Stimulated activated CD4-positive, alpha-beta T cell treated with anti-CD3 and anti-CD28 coated beads, Interleukin-4, amount 100 ng/mL, for 48 hours (primary cell): Measurements from ENCODE around the gene SIGLEC11.
"Not testable (repeated sequence)": the region's sequence is repeated elsewhere in the genome, so short reads cannot be mapped to it uniquely, and the experiment has no call there.

ENCODE experiments used
- DNase-seq, 2 donors: peaks; one replicate each; pipeline ENCODE4 v3.0.0-alpha.2; 2020; ENCODE audit warnings: low read depth in 2 of 2

SIGLEC11 gene

GRCh38 chr19:49981603-49982593 is 20.9 kb upstream of the SIGLEC11 start:
- DNase-seq: no peak

GRCh38 chr19:49978324-49978723 is 17.4 kb upstream of the SIGLEC11 start:
- no peak for DNase-seq

GRCh38 chr19:49977881-49978280 is 16.9 kb upstream of the SIGLEC11 start:
- no peak for DNase-seq

- DNase-seq: no peak
Observed at GRCh38 chr19:49977076-49977475, 16.1 kb upstream of the SIGLEC11 start.

- no peak for DNase-seq
Observed at GRCh38 chr19:49976496-49976895, 15.5 kb upstream of the SIGLEC11 start.

- no peak for DNase-seq
Observed at GRCh38 chr19:49975051-49975450, 14.1 kb upstream of the SIGLEC11 start.

- DNase-seq: no peak
Observed at GRCh38 chr19:49973987-49974386, 13.0 kb upstream of the SIGLEC11 start.

GRCh38 chr19:49972841-49973240 is 11.9 kb upstream of the SIGLEC11 start:
- DNase-seq: no peak

GRCh38 chr19:49971991-49972411 is 11.0 kb upstream of the SIGLEC11 start:
- DNase-seq: no peak

GRCh38 chr19:49969355-49969754 is 8.4 kb upstream of the SIGLEC11 start:
- not testable (repeated sequence) for DNase-seq

- no peak for DNase-seq
Observed at GRCh38 chr19:49968279-49968922, 7.4 kb upstream of the SIGLEC11 start.

- DNase-seq: not testable (repeated sequence)
Observed at GRCh38 chr19:49959892-49960291, 1.1 kb downstream of the SIGLEC11 start.

- not testable (repeated sequence) for DNase-seq
Observed at GRCh38 chr19:49958596-49958995, 2.4 kb downstream of the SIGLEC11 start.

GRCh38 chr19:49958144-49958543 is 2.8 kb downstream of the SIGLEC11 start:
- DNase-seq: not testable (repeated sequence)

- DNase-seq: no peak
Observed at GRCh38 chr19:49957262-49957915, 3.6 kb downstream of the SIGLEC11 start.

GRCh38 chr19:49956115-49956495 is 4.9 kb downstream of the SIGLEC11 start:
- no peak for DNase-seq

- no peak for DNase-seq
Observed at GRCh38 chr19:49954933-49955332, 6.0 kb downstream of the SIGLEC11 start.

- no peak for DNase-seq
Observed at GRCh38 chr19:49954092-49954829, 6.7 kb downstream of the SIGLEC11 start.

- DNase-seq: no peak
Observed at GRCh38 chr19:49953416-49953815, 7.6 kb downstream of the SIGLEC11 start.

- DNase-seq: no peak
Observed at GRCh38 chr19:49952906-49953305, 8.1 kb downstream of the SIGLEC11 start.

- no peak for DNase-seq
Observed at GRCh38 chr19:49952479-49952836, 8.5 kb downstream of the SIGLEC11 start.
